HCT116 (cell line): ENCODE results near the gene BNIP5. TPM values are rescaled to one million over a fixed set of nuclear protein-coding genes. Genes with fewer than 3 reads are reported as not detected.

Experiments used
- ATAC-seq: fragments of 200-7000 bp; cut with Tn5 transposase; 2 replicates; pipeline ENCODE4 v1.9.1; 2020; ENCODE audit warnings: mild to moderate bottlenecking, moderate library complexity
- BruUV-seq: library from RNA; stranded (reverse); fragments of 400-500 nt; replicated peaks from 2 replicates; lab custom pipeline; 2021; lab: Mats Ljungman, UMichigan
- CTCF ChIA-PET: fragments of 300-600 bp; sonication (Branson Sonifier 250); formaldehyde crosslinking; loops from one replicate; lab custom pipeline; 2021; ENCODE audit warnings: antibody characterized with exemption; lab: Charles Lee
- POLR2A ChIA-PET: fragments of 300-600, 350-600 bp; sonication (Branson Sonifier 250); formaldehyde crosslinking; loops from one replicate; lab custom pipeline; 2021; ENCODE audit warnings: antibody characterized with exemption; lab: Charles Lee
- RAD21 ChIA-PET, 2 experiments: fragments of 300-600 bp; sonication (Branson Sonifier 250); formaldehyde crosslinking; loops; one replicate each; lab custom pipeline; 2023; ENCODE audit warnings: low total read pairs in 2 of 2; ENCODE audit not compliant: uncharacterized antibody in 2 of 2, unreplicated experiment in 2 of 2, low non-redundant PET in 1 of 2; lab: Charles Lee
- DNase-seq: peaks from one replicate; pipeline ENCODE4 v3.0.0-alpha.2; 2010; ENCODE audit warnings: low read depth, low spot score
- H2AFZ ChIP-seq: fragments of 200-600 bp; shearing (Covaris generic), sonication (generic); 2 replicates; pipeline ENCODE4 v1.6.1; 2017; ENCODE audit warnings: low read depth, mixed run types, mixed read lengths, antibody characterized with exemption, low read length; ENCODE audit not compliant: poor library complexity, severe bottlenecking
- H3K27ac ChIP-seq: 2 replicates; pipeline ENCODE4 v1.5.1; 2012; ENCODE audit warnings: low read depth, low read length
- H3K27me3 ChIP-seq: fragments of 200-600 bp; sonication (generic); 2 replicates; pipeline ENCODE4 v1.6.1; 2016; ENCODE audit warnings: mixed run types, low read length, mixed read lengths; ENCODE audit not compliant: insufficient read depth
- H3K36me3 ChIP-seq, 2 experiments: fragments of 200-500 bp in 1 of 2; fragments of 200-600 bp in 1 of 2; sonication (Bioruptor generic) in 1 of 2; sonication (generic) in 1 of 2; 2 replicates each; pipeline versions ENCODE4 v1.5.1 to v1.6.1; 2014 to 2016; ENCODE audit warnings: low read length in 2 of 2, inconsistent platforms in 1 of 2, mixed read lengths in 1 of 2, mixed run types in 1 of 2; ENCODE audit not compliant: insufficient read depth in 2 of 2, control insufficient read depth in 1 of 2
- H3K4me1 ChIP-seq, 2 experiments: fragments of 200-600 bp in 1 of 2; sonication (generic) in 1 of 2; 2 replicates each; pipeline versions ENCODE4 v1.5.1 to v1.6.1; 2012 to 2017; ENCODE audit warnings: low read length in 2 of 2, inconsistent platforms in 1 of 2, mild to moderate bottlenecking in 1 of 2, mixed read lengths in 1 of 2, mixed run types in 1 of 2, moderate library complexity in 1 of 2; ENCODE audit not compliant: insufficient read depth in 2 of 2, control insufficient read depth in 1 of 2
- H3K4me2 ChIP-seq: fragments of 200-600 bp; sonication (generic); 2 replicates; pipeline ENCODE4 v1.6.1; 2017; ENCODE audit warnings: mixed run types, low read length, mixed read lengths
- H3K4me3 ChIP-seq, 2 experiments: fragments of 200-600 bp in 1 of 2; sonication (generic) in 1 of 2; replicated peaks in 1 of 2; 2 replicates each; pipeline ENCODE4 v1.5.1; 2011 to 2016; ENCODE audit warnings: low read length in 2 of 2, control low read depth in 1 of 2, low read depth in 1 of 2, mild to moderate bottlenecking in 1 of 2, mixed read lengths in 1 of 2, mixed run types in 1 of 2
- H3K79me2 ChIP-seq: fragments of 200-600 bp; sonication (generic); 2 replicates; pipeline ENCODE4 v1.6.1; 2017; ENCODE audit warnings: mild to moderate bottlenecking, mixed run types, low read length, moderate library complexity, mixed read lengths; ENCODE audit not compliant: insufficient read depth
- H3K9ac ChIP-seq: fragments of 200-600 bp; sonication (generic); 2 replicates; pipeline ENCODE4 v1.6.1; 2016; ENCODE audit warnings: low read length, mixed read lengths
- H3K9me2 ChIP-seq: fragments of 200-600 bp; sonication (generic), shearing (Covaris generic); 2 replicates; pipeline ENCODE4 v1.6.1; 2017; ENCODE audit warnings: mixed run types, mild to moderate bottlenecking, moderate library complexity; ENCODE audit not compliant: insufficient read depth
- H3K9me3 ChIP-seq, 2 experiments: fragments of 200-500 bp in 1 of 2; fragments of 200-600 bp in 1 of 2; sonication (Bioruptor generic) in 1 of 2; sonication (generic) in 1 of 2; 2 replicates each; pipeline ENCODE4 v1.6.1; 2014 to 2017; ENCODE audit warnings: low read length in 2 of 2, mixed read lengths in 2 of 2, inconsistent platforms in 1 of 2, low read depth in 1 of 2, mild to moderate bottlenecking in 1 of 2, mixed run types in 1 of 2, moderate library complexity in 1 of 2; ENCODE audit not compliant: control insufficient read depth in 1 of 2, insufficient read depth in 1 of 2
- H4K20me1 ChIP-seq: fragments of 200-600 bp; sonication (generic), shearing (Covaris generic); 2 replicates; pipeline ENCODE4 v1.6.1; 2017; ENCODE audit warnings: mixed run types, mild to moderate bottlenecking, moderate library complexity; ENCODE audit not compliant: insufficient read depth
- ATF3 ChIP-seq: IDR thresholded peaks from 2 replicates; pipeline ENCODE4 v1.6.1; 2012
- CBX3 ChIP-seq: IDR thresholded peaks from 2 replicates; pipeline ENCODE4 v1.6.1; 2012; ENCODE audit warnings: low read depth
- CTCF ChIP-seq, 3 experiments: fragments of 200-600 bp in 1 of 3; sonication (generic) in 1 of 3; IDR thresholded peaks in 2 of 3; conservative IDR thresholded peaks in 1 of 3; 2 replicates each; pipeline ENCODE4 v1.5.1; 2012 to 2017; ENCODE audit warnings: low read depth in 2 of 3, low read length in 2 of 3, antibody characterized with exemption in 1 of 3, borderline replicate concordance in 1 of 3, control low read depth in 1 of 3, mild to moderate bottlenecking in 1 of 3, mixed read lengths in 1 of 3, mixed run types in 1 of 3, moderate library complexity in 1 of 3; ENCODE audit not compliant: insufficient read depth in 1 of 3
- ELF1 ChIP-seq: IDR thresholded peaks from 2 replicates; pipeline ENCODE4 v1.6.1; 2012; ENCODE audit warnings: low read depth, borderline replicate concordance
- EZH2 ChIP-seq: fragments of 200-600 bp; sonication (generic); IDR thresholded peaks from 2 replicates; pipeline ENCODE4 v1.6.1; 2017; ENCODE audit warnings: antibody characterized with exemption, mixed run types
- FOSL1 ChIP-seq: IDR thresholded peaks from 2 replicates; pipeline ENCODE4 v1.6.1; 2012; ENCODE audit warnings: low read depth
- POLR2AphosphoS5 ChIP-seq: IDR thresholded peaks from 2 replicates; pipeline ENCODE4 v1.6.1; 2011; ENCODE audit warnings: mild to moderate bottlenecking, low read depth, low read length, moderate library complexity
- REST ChIP-seq: IDR thresholded peaks from 2 replicates; pipeline ENCODE4 v1.6.1; 2012; ENCODE audit warnings: low read depth
- SIN3A ChIP-seq: IDR thresholded peaks from 2 replicates; pipeline ENCODE4 v1.6.1; 2012; ENCODE audit warnings: low read depth
- SP1 ChIP-seq: IDR thresholded peaks from 2 replicates; pipeline ENCODE4 v1.6.1; 2012; ENCODE audit warnings: low read depth
- TCF7L2 ChIP-seq: IDR thresholded peaks from 2 replicates; pipeline ENCODE4 v1.7.0; 2011; ENCODE audit warnings: borderline replicate concordance, inconsistent platforms; ENCODE audit not compliant: insufficient read depth, insufficient read length; ENCODE audit errors: extremely low read depth
- YY1 ChIP-seq: IDR thresholded peaks from 2 replicates; pipeline ENCODE4 v1.6.1; 2011; ENCODE audit warnings: low read length, low read depth, moderate library complexity, mild to moderate bottlenecking; ENCODE audit not compliant: insufficient replicate concordance; ENCODE audit errors: extremely low read depth
- ZFX ChIP-seq: fragments of 450-650 bp; IDR thresholded peaks from 2 replicates; pipeline ENCODE4 v1.6.1; 2017
- ZNF274 ChIP-seq: fragments of 200-500 bp; sonication (Bioruptor generic); IDR thresholded peaks from 2 replicates; pipeline ENCODE4 v1.6.1; 2014; ENCODE audit warnings: mild to moderate bottlenecking, low read depth, low read length, inconsistent platforms
- intact Hi-C: fragments of 100-400 bp; cut with micrococcal nuclease; formaldehyde crosslinking; loops from 2 replicates; pipeline ENCODE4 v1.10.0; 2022
- total RNA-seq: library from RNA; stranded (reverse); gene quantifications from one replicate; pipeline ENCODE4 v1.2.1, GENCODE V29; 2021; ENCODE audit not compliant: unreplicated experiment

BNIP5 gene
- total RNA-seq, 1 experiment from 2014 or later, result not detected

- Histone ChIP-seq H3K4me2 (no peak overlapping the region), H3K9me2 (no peaks in the 10 kb centered on the region), H3K36me3 (no peaks in the 10 kb centered on the region), H3K9me3 (no peaks in the 10 kb centered on the region), H3K27me3 (no peaks in the 10 kb centered on the region), H3K9ac (no peak overlapping the region), H2AFZ (no peak overlapping the region), H3K79me2 (no peaks in the 10 kb centered on the region), H4K20me1 (no peaks in the 10 kb centered on the region), H3K4me1 (peaks cover 0 to under 1% of the 10 kb centered on the region in 2 experiments; a peak in 2 of 4 replicates), H3K27ac (no peak overlapping the region), H3K4me3 (no peak overlapping the region)
- ChIA-PET CTCF (no interaction called here), POLR2A (interaction anchor here (0.8 kb wide), 1 partner anchor 9 kb away, joined by 3 read pairs; no protein-coding TSS in a partner anchor), RAD21 (no interaction called here)
- no peak for DNase-seq
- TF ChIP-seq TCF7L2 (no peak), SP1 (no peak), ELF1 (no peak), YY1 (no peak), FOSL1 (no peak), EZH2 (no peak), POLR2AphosphoS5 (no peak), ATF3 (no peak), SIN3A (no peak), REST (no peak), CTCF (IDR thresholded peaks at IDR 0.05 in 2 of 3, conservative IDR thresholded peaks at IDR 0.05 in 1 of 3; ENCODE audit: borderline replicate concordance in 1 of 3, insufficient read depth in 1 of 3, low read depth in 2 of 3, low read length in 2 of 3) (no peak), ZFX (no peak), ZNF274 (no peak), CBX3 (no peak)
- intact Hi-C loops, result no loop called here
- ATAC-seq, result no peak
- no TSS peak for BruUV-seq
Observed at GRCh38 chr6:36296240-36296639, 40.4 kb downstream of the BNIP5 start.
